ENCODE results near the gene TSKS.

GRCh38 chr19:49781394-49781793 is 18.3 kb upstream of the TSKS start:
- no peak for TF ChIP-seq CTCF (IDR thresholded peaks at IDR 0.05)
- TF ChIP-seq ZFX (IDR thresholded peaks at IDR 0.05; ENCODE audit: borderline replicate concordance) = no peak
